ENCODE data around the gene FMNL2. TPM values are rescaled to one million over a fixed set of nuclear protein-coding genes. Genes with fewer than 3 reads are reported as not detected.

The FMNL2 gene
- total RNA-seq, 1 experiment from 2014 or later = 43.1 TPM

GRCh38 chr2:152544638-152545037 is 209.7 kb downstream of the FMNL2 start:
- intact Hi-C loops (cut with micrococcal nuclease; ENCODE audit: unreplicated experiment) = no loop called here
- H3K36me3 ChIP-seq (ENCODE audit: insufficient read depth, low read length, poor library complexity, severe bottlenecking) = no peaks in the 10 kb centered on the region
- no peak overlapping the region for H3K4me3 ChIP-seq (ENCODE audit: low read depth, low read length, poor library complexity, severe bottlenecking)
- H3K27me3 ChIP-seq (replicated peaks; ENCODE audit: insufficient read depth, low read depth, low read length, poor library complexity) = no peaks in the 10 kb centered on the region
- POLR2A ChIA-PET (ENCODE audit: low non-redundant PET) = no interaction called here
- peaks cover 19% of the 10 kb centered on the region for H3K4me1 ChIP-seq (ENCODE audit: insufficient read depth, low read length, poor library complexity, severe bottlenecking)
- peak overlapping the region; percentile 63 for H3K27ac ChIP-seq (ENCODE audit: low read depth, low read length, poor library complexity, severe bottlenecking)
- no peaks in the 10 kb centered on the region for H3K9me3 ChIP-seq (ENCODE audit: low read depth, low read length, poor library complexity, severe bottlenecking)
- no peak for TF ChIP-seq CTCF (conservative IDR thresholded peaks at IDR 0.05; ENCODE audit: low read depth, low read length)
- TF ChIP-seq EZH2 (IDR thresholded peaks at IDR 0.05; ENCODE audit: borderline replicate concordance, low read depth, low read length, poor library complexity, severe bottlenecking) = no peak
- CTCF ChIA-PET = no interaction called here
- BruUV-seq (replicated peaks) = TSS peak; percentile 8
- no peak for DNase-seq (ENCODE audit: low spot score)

DNA sequence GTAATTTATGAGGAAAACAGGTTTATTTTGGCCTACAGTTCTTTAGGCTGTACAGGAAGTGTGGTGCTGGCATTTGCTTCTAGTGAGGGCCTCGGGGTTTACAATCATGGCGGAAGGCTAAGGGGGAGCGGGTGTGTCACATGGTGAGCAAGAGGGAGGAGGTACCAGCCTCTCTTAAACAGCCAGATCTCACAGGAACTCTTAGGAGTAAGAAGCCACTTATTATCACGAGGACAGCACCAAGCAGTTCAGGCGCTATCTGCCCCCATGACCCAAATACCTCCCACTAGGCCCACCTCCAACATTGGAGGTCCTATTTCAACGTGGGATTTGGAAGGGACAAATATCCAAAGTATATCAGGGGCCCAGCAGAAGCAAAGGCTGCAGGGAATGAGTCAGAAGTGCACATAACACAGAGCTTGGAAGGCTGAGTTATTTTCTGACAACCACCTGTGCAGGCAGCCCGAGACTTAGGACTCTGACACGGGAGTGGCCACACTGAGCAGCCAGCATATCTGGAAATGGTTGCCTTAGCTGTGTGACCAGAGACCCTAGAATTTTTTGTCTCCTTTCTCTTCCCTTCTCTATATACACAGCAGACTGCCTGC is 211.4 kb downstream of the FMNL2 start:
- intact Hi-C loops (cut with micrococcal nuclease; ENCODE audit: unreplicated experiment) = no loop called here
- Histone ChIP-seq H3K4me3 (ENCODE audit: low read depth, low read length, poor library complexity, severe bottlenecking) (no peak overlapping the region), H3K27ac (ENCODE audit: low read depth, low read length, poor library complexity, severe bottlenecking) (no peak overlapping the region), H3K4me1 (ENCODE audit: insufficient read depth, low read length, poor library complexity, severe bottlenecking) (peaks cover 16% of the 10 kb centered on the region), H3K9me3 (ENCODE audit: low read depth, low read length, poor library complexity, severe bottlenecking) (no peaks in the 10 kb centered on the region), H3K36me3 (ENCODE audit: insufficient read depth, low read length, poor library complexity, severe bottlenecking) (no peaks in the 10 kb centered on the region), H3K27me3 (replicated peaks; ENCODE audit: insufficient read depth, low read depth, low read length, poor library complexity) (no peaks in the 10 kb centered on the region)
- BruUV-seq (replicated peaks) = no TSS peak
- POLR2A ChIA-PET (ENCODE audit: low non-redundant PET) = no interaction called here
- CTCF ChIA-PET = no interaction called here
- DNase-seq (ENCODE audit: low spot score) = no peak
- TF ChIP-seq EZH2 (IDR thresholded peaks at IDR 0.05; ENCODE audit: borderline replicate concordance, low read depth, low read length, poor library complexity, severe bottlenecking) (no peak), CTCF (conservative IDR thresholded peaks at IDR 0.05; ENCODE audit: low read depth, low read length) (no peak)

- Histone ChIP-seq H3K4me3 (ENCODE audit: low read depth, low read length, poor library complexity, severe bottlenecking) (no peak overlapping the region), H3K27ac (ENCODE audit: low read depth, low read length, poor library complexity, severe bottlenecking) (no peak overlapping the region), H3K36me3 (ENCODE audit: insufficient read depth, low read length, poor library complexity, severe bottlenecking) (no peaks in the 10 kb centered on the region), H3K9me3 (ENCODE audit: low read depth, low read length, poor library complexity, severe bottlenecking) (no peaks in the 10 kb centered on the region), H3K27me3 (replicated peaks; ENCODE audit: insufficient read depth, low read depth, low read length, poor library complexity) (no peaks in the 10 kb centered on the region), H3K4me1 (ENCODE audit: insufficient read depth, low read length, poor library complexity, severe bottlenecking) (peaks cover 16% of the 10 kb centered on the region)
- BruUV-seq (replicated peaks) = no TSS peak
- no peak for DNase-seq (ENCODE audit: low spot score)
- CTCF ChIA-PET = no interaction called here
- POLR2A ChIA-PET (ENCODE audit: low non-redundant PET) = no interaction called here
- intact Hi-C loops (cut with micrococcal nuclease; ENCODE audit: unreplicated experiment) = no loop called here
- TF ChIP-seq CTCF (conservative IDR thresholded peaks at IDR 0.05; ENCODE audit: low read depth, low read length) = no peak
- no peak for TF ChIP-seq EZH2 (IDR thresholded peaks at IDR 0.05; ENCODE audit: borderline replicate concordance, low read depth, low read length, poor library complexity, severe bottlenecking)
These were observed 213.3 kb downstream of the FMNL2 start for GRCh38 chr2:152548111-152548875.

Data from A673 (cell line).